B cell (primary cell): Measurements from ENCODE around the gene CNOT4. TPM values are rescaled to one million over a fixed set of nuclear protein-coding genes. Genes with fewer than 3 reads are reported as not detected.
A peak's percentile ranks its signal among the peaks of the same experiment; 100 is the strongest.

Experiments used
- ATAC-seq: fragments of 200-7000 bp; cut with Tn5 transposase; one replicate; pipeline ENCODE4 v1.10.0; 2021; ENCODE audit warnings: low read depth, mild to moderate bottlenecking, moderate number of reproducible peaks, moderate library complexity
- CTCF ChIA-PET: fragments of 350-600 bp; sonication (Branson Sonifier 250); formaldehyde crosslinking; loops from one replicate; lab custom pipeline; 2021; ENCODE audit warnings: antibody characterized with exemption, inconsistent platforms; lab: Charles Lee
- POLR2A ChIA-PET: fragments of 350-600 bp; sonication (Branson Sonifier 250); formaldehyde crosslinking; loops from one replicate; lab custom pipeline; 2021; ENCODE audit warnings: antibody characterized with exemption; lab: Charles Lee
- DNase-seq: peaks from one replicate; pipeline ENCODE4 v3.0.0; 2013
- H2AFZ ChIP-seq: 2 replicates; pipeline ENCODE4 v1.6.1; 2012; ENCODE audit warnings: mild to moderate bottlenecking, low read depth, low read length; ENCODE audit not compliant: insufficient read depth, poor library complexity, severe bottlenecking
- H3K27ac ChIP-seq, 2 donors: 1 replicate in 1 of 2; 2 replicates in 1 of 2; pipeline ENCODE4 v1.5.1; 2012 to 2013; ENCODE audit warnings: low read length in 2 of 2, mild to moderate bottlenecking in 2 of 2, moderate library complexity in 1 of 2
- H3K27me3 ChIP-seq, 4 experiments: fragments of 200-600 bp in 1 of 4; sonication (generic) in 1 of 4; replicated peaks in 1 of 4; 1 replicate in 2 of 4; 2 replicates in 2 of 4; pipeline versions ENCODE4 v1.6.1 to v1.7.0; 2013 to 2016; ENCODE audit warnings: low read length in 3 of 4, mild to moderate bottlenecking in 2 of 4, mixed read lengths in 1 of 4, moderate library complexity in 1 of 4; ENCODE audit not compliant: insufficient read depth in 4 of 4, control insufficient read depth in 3 of 4; ENCODE audit errors: control extremely low read depth in 1 of 4
- H3K36me3 ChIP-seq, 2 experiments: replicated peaks in 1 of 2; 1 replicate in 1 of 2; 2 replicates in 1 of 2; pipeline versions ENCODE4 v1.6.1 to v1.7.1; 2013; ENCODE audit warnings: low read length in 1 of 2; ENCODE audit not compliant: insufficient read depth in 2 of 2, control insufficient read depth in 1 of 2; ENCODE audit errors: control extremely low read depth in 1 of 2, extremely low read depth in 1 of 2
- H3K4me1 ChIP-seq, 2 donors: fragments of 200-600 bp in 1 of 2; sonication (generic) in 1 of 2; 1 replicate in 1 of 2; 2 replicates in 1 of 2; pipeline versions ENCODE4 v1.5.1 to v1.6.1; 2013 to 2017; ENCODE audit warnings: low read length in 2 of 2; ENCODE audit not compliant: control insufficient read depth in 2 of 2, insufficient read depth in 2 of 2
- H3K4me2 ChIP-seq: replicated peaks from 2 replicates; pipeline ENCODE3; 2012; ENCODE audit warnings: mild to moderate bottlenecking, low read depth, low read length; ENCODE audit not compliant: poor library complexity, severe bottlenecking
- H3K4me3 ChIP-seq, 5 experiments: fragments of 200-600 bp in 1 of 5; sonication (generic) in 1 of 5; 1 replicate in 3 of 5; 2 replicates in 2 of 5; pipeline versions ENCODE4 v1.5.1 to v1.7.0; 2011 to 2016; ENCODE audit warnings: low read length in 4 of 5, mild to moderate bottlenecking in 4 of 5, low read depth in 2 of 5, control low read depth in 1 of 5, moderate library complexity in 1 of 5; ENCODE audit not compliant: insufficient read depth in 1 of 5; ENCODE audit errors: control extremely low read depth in 1 of 5, extremely low read depth in 1 of 5
- H3K79me2 ChIP-seq: fragments of 200-600 bp; sonication (generic); one replicate; pipeline ENCODE4 v1.6.0; 2016; ENCODE audit warnings: low read length; ENCODE audit not compliant: control insufficient read depth, insufficient read depth
- H3K9ac ChIP-seq: fragments of 200-600 bp; sonication (generic); 2 replicates; pipeline ENCODE4 v1.6.1; 2017; ENCODE audit warnings: mild to moderate bottlenecking, low read length, moderate library complexity
- H3K9me3 ChIP-seq, 3 donors: one replicate each; pipeline versions ENCODE4 v1.6.1 to v1.7.1; 2013; ENCODE audit warnings: low read length in 2 of 3; ENCODE audit not compliant: control insufficient read depth in 2 of 3, insufficient read depth in 1 of 3; ENCODE audit errors: control extremely low read depth in 1 of 3
- H4K20me1 ChIP-seq: 2 replicates; pipeline ENCODE4 v1.6.0; 2012; ENCODE audit warnings: mild to moderate bottlenecking, low read length; ENCODE audit not compliant: insufficient read depth, control insufficient read depth, poor library complexity, severe bottlenecking
- H3K27ac Mint-ChIP-seq: one replicate; pipeline ENCODE4 v1.8.0; 2021; ENCODE audit warnings: mixed read lengths
- H3K27me3 Mint-ChIP-seq: one replicate; pipeline ENCODE4 v1.8.0; 2021; ENCODE audit warnings: mixed read lengths
- H3K4me1 Mint-ChIP-seq: one replicate; pipeline ENCODE4 v1.8.0; 2021; ENCODE audit warnings: mixed read lengths
- H3K4me3 Mint-ChIP-seq: one replicate; pipeline ENCODE4 v1.8.0; 2021; ENCODE audit warnings: mixed read lengths
- H3K9me3 Mint-ChIP-seq: one replicate; pipeline ENCODE4 v1.8.0; 2022; ENCODE audit warnings: mixed read lengths; ENCODE audit not compliant: insufficient read depth
- CTCF ChIP-seq: fragments of 200-600 bp; IDR thresholded peaks from one replicate; pipeline ENCODE4 v1.8.0; 2022; ENCODE audit warnings: antibody characterized with exemption, mild to moderate bottlenecking
- EZH2 ChIP-seq: IDR thresholded peaks from 2 replicates; pipeline ENCODE4 v1.6.1; 2012; ENCODE audit warnings: borderline replicate concordance, low read depth, mild to moderate bottlenecking, moderate library complexity, low read length; ENCODE audit not compliant: insufficient read depth, poor library complexity, severe bottlenecking
- WGBS: methylation state at CpG from one replicate; pipeline ENCODE4 v1.1.5; 2013; ENCODE audit warnings: missing lambda C conversion rate; ENCODE audit not compliant: insufficient coverage; 5-methylcytosine and 5-hydroxymethylcytosine counted together
- intact Hi-C: fragments of 100-400 bp; cut with micrococcal nuclease; formaldehyde crosslinking; loops from one replicate; pipeline ENCODE4 v1.10.0; 2022
- polyA plus RNA-seq: library from polyadenylated mRNA; depleted of rRNA; stranded (reverse); fragments of >200 nt; gene quantifications from 2 replicates; pipeline ENCODE4 v1.2.3, GENCODE V29; 2012
- total RNA-seq, 2 donors: library from RNA; stranded (reverse); fragments of 120-200 nt in 1 of 2; gene quantifications; 1 replicate in 1 of 2; 2 replicates in 1 of 2; pipeline versions ENCODE4 v1.2.3 to v1.2.4, GENCODE V29; 2013 to 2022

CNOT4 gene
- total and polyA plus RNA-seq, 2 donors (not counting 1 experiment from before 2014, with no cell fraction given), result 9.8 to 52.1 TPM

DNA sequence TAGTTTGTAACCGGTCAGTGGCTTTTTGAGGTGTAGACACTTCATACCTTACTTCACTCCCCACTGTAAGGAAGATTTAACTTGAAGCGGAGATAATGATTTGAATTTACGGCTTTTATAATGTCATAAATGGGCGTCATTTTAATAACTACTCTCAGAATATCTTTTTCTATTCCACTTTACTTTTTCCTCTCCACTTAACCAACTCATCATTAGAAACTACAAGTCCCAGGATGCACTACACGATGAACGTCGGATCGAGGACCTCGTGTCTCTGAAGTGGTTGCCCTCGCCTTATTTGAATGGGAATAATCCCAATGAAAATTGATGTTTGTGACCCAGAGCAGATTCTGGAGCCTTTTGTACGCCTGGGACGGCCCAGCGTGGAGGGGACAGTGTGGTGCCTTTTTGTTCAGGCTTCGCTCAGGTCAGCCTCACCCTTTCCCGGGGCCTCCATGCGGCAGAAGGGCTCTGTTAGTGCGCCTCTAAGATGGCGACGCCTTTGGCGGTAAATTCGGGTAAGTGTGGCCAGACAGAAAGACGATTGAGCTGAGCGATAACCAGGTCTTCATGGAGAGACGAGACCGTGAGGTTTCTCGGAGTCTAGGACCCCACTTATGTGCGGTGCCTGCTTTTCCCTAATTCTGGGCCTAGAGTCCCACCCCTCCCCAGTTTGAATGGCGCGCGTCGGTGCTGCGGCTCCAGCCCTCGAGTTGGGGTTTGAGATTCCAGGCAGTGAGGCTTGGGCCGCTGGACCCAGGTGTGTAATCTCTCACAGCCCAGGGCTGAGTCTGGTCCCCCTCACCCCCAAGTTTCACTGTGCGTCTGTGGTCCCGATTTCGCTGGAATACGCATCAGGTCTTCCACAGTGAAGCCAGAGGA is 47.8 kb upstream of the CNOT4 start, which contains the start of gene NUP205:
NUP205 (plus strand) TSS at position 463 of the 882 bp plus-strand sequence; CDS start at position 491, 28 bp downstream.
- peak; percentile 95 for DNase-seq
- H3K27ac ChIP-seq, result peak within 1 kb of the TSS; percentile 95 to 98
- Mint-ChIP-seq H3K4me3 (peak within 1 kb of the TSS; percentile 62), H3K27me3 (peaks cover 5% of the 10 kb centered on the region), H3K27ac (peak within 1 kb of the TSS; percentile 70), H3K9me3 (no peaks in the 10 kb centered on the region), H3K4me1 (peaks cover 14% of the 10 kb centered on the region)
- H3K4me3 ChIP-seq, result peak within 1 kb of the TSS; percentile 77 to 100 (median 97)
- H3K9me3 ChIP-seq, result no peaks in the 10 kb centered on the region
- CTCF ChIA-PET, result interaction anchor here (1.1 kb wide), 1 partner anchor 48 kb away, joined by 4 read pairs; the partner anchor contains the start of gene CNOT4
- H3K4me2 ChIP-seq, result peak within 1 kb of the TSS; percentile 92
- peak; percentile 89 for ATAC-seq
- POLR2A ChIA-PET, result no interaction called here
- TF ChIP-seq EZH2, result no peak
- no peak for TF ChIP-seq CTCF
- no peaks in the 10 kb centered on the region for H3K27me3 ChIP-seq
- H3K4me1 ChIP-seq, result peaks cover 3 to 6% of the 10 kb centered on the region in 2 donors
- H3K9ac ChIP-seq, result peak within 1 kb of the TSS; percentile 90
- no peaks in the 10 kb centered on the region for H4K20me1 ChIP-seq
- WGBS, result 0% methylated on average over 33 of the region's 38 CpGs
- H3K79me2 ChIP-seq, result peaks cover 41% of the 10 kb centered on the region
- intact Hi-C loops, result loop anchor here (1.0 to 5.0 kb wide), 9 partner anchors 47 to 1430 kb away; partner anchors contain the start of genes AGBL3, AKR1B1, CNOT4 and LRGUK
- peak within 1 kb of the TSS; percentile 99 for H2AFZ ChIP-seq
- H3K36me3 ChIP-seq, result no peaks in the 10 kb centered on the region

- WGBS, result 95% methylated on average over 3 of the region's 3 CpGs
- ATAC-seq (no peak), DNase-seq (no peak)
- TF ChIP-seq CTCF (no peak), EZH2 (no peak)
- H3K4me2 ChIP-seq, result no peak overlapping the region
- no peak overlapping the region for H2AFZ ChIP-seq
- Mint-ChIP-seq H3K4me3 (no peak overlapping the region), H3K4me1 (peaks cover 2% of the 10 kb centered on the region), H3K9me3 (no peaks in the 10 kb centered on the region), H3K27ac (no peak overlapping the region), H3K27me3 (peaks cover 15% of the 10 kb centered on the region)
- H3K36me3 ChIP-seq, result no peaks in the 10 kb centered on the region
- H3K9me3 ChIP-seq, result no peaks in the 10 kb centered on the region
- H3K27me3 ChIP-seq, result no peaks in the 10 kb centered on the region
- no peaks in the 10 kb centered on the region for H3K4me1 ChIP-seq
- no peaks in the 10 kb centered on the region for H4K20me1 ChIP-seq
- no peak overlapping the region for H3K27ac ChIP-seq
- intact Hi-C loops, result no loop called here
- no peak overlapping the region for H3K9ac ChIP-seq
- CTCF ChIA-PET, result no interaction called here
- H3K4me3 ChIP-seq, result no peak overlapping the region
- POLR2A ChIA-PET, result no interaction called here
- no peaks in the 10 kb centered on the region for H3K79me2 ChIP-seq
Observed at GRCh38 chr7:135553346-135553745, 43.4 kb upstream of the CNOT4 start.
